Large intestine (tissue), 3 donors: ENCODE results near the gene AFF1. TPM values are rescaled to one million over a fixed set of nuclear protein-coding genes. Genes with fewer than 3 reads are reported as not detected.

Source experiments
- DNase-seq, 2 donors: peaks; one replicate each; pipeline versions ENCODE4 v3.0.0 to v3.0.0-alpha.2; 2013
- H3K27ac ChIP-seq: one replicate; pipeline ENCODE4 v1.5.1; 2013; ENCODE audit warnings: low read length
- H3K27me3 ChIP-seq: 2 replicates; pipeline ENCODE4 v1.6.1; 2013; ENCODE audit warnings: low read length; ENCODE audit not compliant: control insufficient read depth, insufficient read depth
- H3K36me3 ChIP-seq: 2 replicates; pipeline ENCODE4 v1.6.1; 2013; ENCODE audit warnings: low read length; ENCODE audit not compliant: control insufficient read depth, insufficient read depth
- H3K4me1 ChIP-seq: one replicate; pipeline ENCODE4 v1.6.1; 2013; ENCODE audit warnings: low read length; ENCODE audit not compliant: control insufficient read depth, insufficient read depth
- H3K4me3 ChIP-seq: one replicate; pipeline ENCODE4 v1.5.1; 2013; ENCODE audit warnings: low read length
- H3K9me3 ChIP-seq: one replicate; pipeline ENCODE4 v1.6.1; 2013; ENCODE audit warnings: mild to moderate bottlenecking, low read depth, low read length, moderate library complexity; ENCODE audit not compliant: control insufficient read depth
- WGBS: methylation state at CpG from one replicate; pipeline ENCODE4 v1.1.5; 2013; ENCODE audit warnings: low lambda C conversion rate; ENCODE audit not compliant: insufficient coverage; 5-methylcytosine and 5-hydroxymethylcytosine counted together
- polyA plus RNA-seq: library from polyadenylated mRNA; unstranded; fragments of 120-200 nt; gene quantifications from one replicate; pipeline ENCODE4 v1.2.1, GENCODE V29; 2013

Gene AFF1
- polyA plus RNA-seq, 1 donor, result 37.5 TPM

DNA sequence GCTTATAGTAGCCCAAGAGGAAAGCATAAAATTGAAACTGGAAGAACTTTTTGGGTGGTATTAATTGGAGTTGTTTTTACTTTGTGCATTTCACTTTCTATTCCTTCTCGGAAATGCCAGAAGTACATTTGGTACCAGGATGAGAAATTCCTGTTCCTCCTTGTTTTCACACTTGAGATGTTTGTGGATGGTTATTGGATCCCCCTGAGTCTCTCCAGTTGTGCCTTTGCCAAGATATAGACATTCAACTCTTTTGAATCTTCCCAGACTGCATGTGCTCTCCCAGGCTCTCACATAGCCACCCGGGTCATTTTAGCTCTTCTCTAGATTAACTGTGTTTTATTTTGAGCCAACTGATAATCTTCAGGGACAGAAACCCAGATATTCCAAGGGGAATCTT, 120.5 kb downstream of the AFF1 start:
- H3K27ac ChIP-seq, result no peak overlapping the region
- no peak for DNase-seq

DNA sequence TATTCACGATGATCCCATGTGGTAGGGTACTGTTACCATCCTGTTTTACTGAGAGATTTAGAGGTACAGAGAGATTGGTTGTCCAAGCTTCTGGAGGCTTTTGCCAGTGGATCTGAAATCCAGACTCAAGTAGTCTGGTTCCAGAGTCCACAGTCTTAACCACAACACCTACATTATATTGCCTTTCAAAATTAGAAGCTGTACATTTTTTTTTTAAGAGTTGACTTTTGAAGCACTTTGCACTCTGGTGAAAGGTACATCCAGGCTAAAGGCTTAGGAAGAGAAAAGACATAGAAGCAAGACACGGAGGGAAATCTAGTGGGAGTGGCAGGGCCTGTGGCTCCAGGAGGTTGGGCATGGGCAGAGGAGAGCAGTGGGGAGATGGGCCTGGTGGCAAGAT, 122.1 kb downstream of the AFF1 start:
- no peak overlapping the region for H3K4me3 ChIP-seq
- DNase-seq, result peak; percentile 72 to 89
- H3K9me3 ChIP-seq, result no peaks in the 10 kb centered on the region
- peak overlapping the region; percentile 76 for H3K27ac ChIP-seq
- H3K27me3 ChIP-seq, result no peaks in the 10 kb centered on the region
- peaks cover 32% of the 10 kb centered on the region for H3K4me1 ChIP-seq
- H3K36me3 ChIP-seq, result peaks cover 3% of the 10 kb centered on the region
- WGBS, result no CpG with 5 or more reads among the region's 2 CpGs

More for the DNA sequence above, 120.5 kb downstream of the AFF1 start:
- no CpG with 5 or more reads among the region's 2 CpGs for WGBS
- Histone ChIP-seq H3K27me3 (no peaks in the 10 kb centered on the region), H3K4me3 (no peak overlapping the region), H3K9me3 (no peaks in the 10 kb centered on the region), H3K4me1 (peaks cover 25% of the 10 kb centered on the region), H3K36me3 (peaks cover 9% of the 10 kb centered on the region)

DNA sequence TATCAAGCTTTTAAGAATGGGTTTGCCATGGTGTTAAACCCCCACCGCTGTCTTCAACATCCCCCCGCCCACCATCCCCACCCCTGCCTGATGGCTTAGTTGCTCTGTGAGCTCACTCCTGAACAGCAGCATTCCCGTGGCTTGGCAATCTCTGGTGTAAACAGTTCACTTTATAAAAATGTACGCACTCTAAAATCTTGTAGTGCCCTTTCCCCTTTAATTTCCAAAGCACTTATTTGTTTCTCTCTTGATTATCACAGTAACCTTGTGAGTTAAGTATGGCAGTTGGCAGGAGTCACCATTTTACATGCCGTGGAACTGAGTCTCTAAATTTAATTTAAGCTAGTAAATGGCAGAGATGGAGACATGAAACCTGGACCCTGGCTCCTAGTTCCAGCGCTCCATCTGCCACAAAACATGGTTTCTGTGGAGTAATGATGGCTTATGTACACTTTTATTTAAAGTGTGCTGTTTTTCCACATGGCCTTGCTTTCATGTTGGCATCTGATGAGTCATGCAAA, 123.1 kb downstream of the AFF1 start:
- Histone ChIP-seq H3K4me1 (peaks cover 32% of the 10 kb centered on the region), H3K27me3 (no peaks in the 10 kb centered on the region), H3K27ac (peak overlapping the region; percentile 76), H3K36me3 (peaks cover 3% of the 10 kb centered on the region), H3K4me3 (no peak overlapping the region), H3K9me3 (no peaks in the 10 kb centered on the region)
- no peak for DNase-seq
- no CpG with 5 or more reads among the region's 6 CpGs for WGBS

DNA sequence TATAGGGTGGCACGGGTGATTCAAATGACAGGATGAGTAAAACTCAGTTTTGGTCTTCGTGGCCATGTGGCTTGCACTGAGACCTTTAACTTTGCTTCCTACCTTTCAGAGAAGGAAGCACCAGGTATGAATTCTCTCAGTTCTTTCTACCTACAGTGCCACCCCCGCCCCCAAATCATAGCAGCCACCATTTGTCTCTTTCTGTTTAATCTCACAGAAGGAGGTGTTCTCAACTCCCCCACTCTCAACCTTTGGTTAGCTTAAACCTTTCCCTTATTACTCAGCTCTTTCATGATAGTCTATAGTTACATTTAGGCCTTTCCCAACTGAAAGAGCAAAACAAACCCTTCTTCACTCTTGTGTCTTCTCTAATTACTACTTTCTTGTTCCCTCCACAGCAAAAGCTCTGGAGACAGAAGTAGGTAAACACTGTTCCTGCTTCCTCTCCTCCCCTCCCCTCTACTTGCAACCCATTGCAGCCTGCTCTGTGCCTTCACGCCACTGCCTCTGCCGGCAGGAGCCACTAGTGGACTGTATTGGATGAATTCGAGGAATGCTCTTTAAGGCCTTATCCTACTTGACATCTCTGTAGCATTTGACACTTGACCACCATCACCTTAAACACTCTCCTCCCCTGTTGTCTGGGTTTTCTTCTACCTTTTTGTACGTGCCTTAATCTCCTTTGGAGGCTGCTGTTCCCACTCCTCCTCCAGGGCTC, 123.7 kb downstream of the AFF1 start:
- H3K4me3 ChIP-seq, result no peak overlapping the region
- peak overlapping the region; percentile 18 for H3K27ac ChIP-seq
- no peaks in the 10 kb centered on the region for H3K27me3 ChIP-seq
- no peaks in the 10 kb centered on the region for H3K9me3 ChIP-seq
- peaks cover 3% of the 10 kb centered on the region for H3K36me3 ChIP-seq
- 80% methylated on average over 1 of the region's 7 CpGs for WGBS
- H3K4me1 ChIP-seq, result peaks cover 32% of the 10 kb centered on the region
- DNase-seq, result no peak

DNA sequence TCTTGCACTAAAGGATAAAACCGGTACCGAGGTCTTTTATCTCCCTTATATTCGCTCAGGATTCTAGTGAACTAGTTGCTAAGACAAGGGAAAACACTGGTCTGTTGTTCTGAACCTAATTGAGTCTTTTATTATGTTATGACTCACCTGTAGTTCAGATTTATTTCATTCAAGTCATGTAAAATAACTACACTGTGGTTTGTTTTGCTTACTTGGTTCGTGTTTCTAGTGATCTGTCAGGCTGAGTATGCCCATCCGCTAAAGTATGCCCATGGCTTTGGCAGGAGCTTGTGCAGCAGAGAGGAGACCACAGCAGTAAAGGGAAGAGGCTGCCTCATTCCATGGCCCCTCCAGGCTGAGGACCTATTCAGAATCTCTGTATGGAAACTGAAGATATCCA, 126.1 kb downstream of the AFF1 start:
- Histone ChIP-seq H3K4me3 (no peak overlapping the region), H3K27me3 (no peaks in the 10 kb centered on the region), H3K36me3 (peaks cover 9% of the 10 kb centered on the region), H3K27ac (peak overlapping the region; percentile 20), H3K9me3 (no peaks in the 10 kb centered on the region), H3K4me1 (peaks cover 25% of the 10 kb centered on the region)
- no CpG with 5 or more reads among the region's 5 CpGs for WGBS
- DNase-seq, result peak in 1 of 2 donors; percentile 51

DNA sequence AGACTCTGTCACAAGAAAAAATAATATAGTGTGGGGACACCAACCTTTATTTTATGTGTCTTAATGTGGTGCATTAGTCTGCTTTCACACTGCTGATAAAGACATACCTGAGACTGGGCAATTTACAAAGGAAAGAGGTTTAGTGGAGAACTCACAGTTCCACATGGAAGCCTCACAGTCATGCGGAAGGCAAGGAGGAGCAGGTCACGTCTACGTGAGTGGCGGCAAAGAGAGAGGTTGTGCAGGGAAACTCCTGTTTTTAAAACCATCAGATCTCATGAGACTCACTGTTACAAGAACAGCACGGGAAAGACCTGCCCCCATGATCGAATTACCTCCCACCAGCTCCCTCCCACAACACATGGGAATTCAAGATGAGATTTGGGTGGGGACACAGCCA, 130.2 kb downstream of the AFF1 start:
- DNase-seq, result no peak
- H3K27ac ChIP-seq, result no peak overlapping the region
- peaks cover 6% of the 10 kb centered on the region for H3K4me1 ChIP-seq
- H3K4me3 ChIP-seq, result no peak overlapping the region
- H3K27me3 ChIP-seq, result no peaks in the 10 kb centered on the region
- no peaks in the 10 kb centered on the region for H3K9me3 ChIP-seq
- peaks cover 8% of the 10 kb centered on the region for H3K36me3 ChIP-seq
- WGBS, result no CpG with 5 or more reads among the region's 6 CpGs

DNA sequence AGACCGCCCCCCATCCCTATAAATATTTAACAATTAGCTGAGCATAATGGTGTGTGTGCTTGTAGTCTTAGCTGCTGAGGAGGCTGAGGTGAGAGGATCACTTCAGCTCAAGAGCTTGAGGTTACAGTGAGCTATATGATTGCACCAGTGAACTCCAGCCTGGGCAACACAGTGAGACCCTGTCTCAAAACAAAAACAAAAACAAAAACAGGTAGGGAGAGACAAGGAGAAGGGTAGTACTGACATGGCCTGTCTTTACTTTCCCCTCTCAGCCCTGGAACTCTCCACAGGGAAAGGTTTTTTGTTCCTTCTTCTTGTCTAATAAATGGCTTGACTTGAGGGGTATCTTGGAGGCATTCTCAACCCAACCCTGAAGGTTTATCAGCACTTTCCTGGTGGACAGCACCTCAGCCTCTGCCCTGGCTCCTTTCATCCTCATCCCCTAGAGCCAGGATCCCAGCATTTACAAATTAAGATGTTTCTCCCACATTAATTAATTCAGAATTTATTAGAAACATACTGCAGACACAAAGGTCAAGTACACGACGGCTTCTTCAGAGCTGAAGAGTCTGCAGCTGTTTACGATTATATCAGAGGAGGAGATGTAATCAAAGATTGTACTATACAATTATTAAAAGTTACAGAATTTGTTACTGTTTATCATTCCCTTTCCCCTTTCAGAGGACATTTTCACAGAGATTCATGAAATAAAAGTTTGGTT, 131.8 kb downstream of the AFF1 start:
- no peaks in the 10 kb centered on the region for H3K9me3 ChIP-seq
- 67% methylated on average over 3 of the region's 4 CpGs for WGBS
- no peak for DNase-seq
- H3K4me1 ChIP-seq, result peaks cover 6% of the 10 kb centered on the region
- peaks cover 8% of the 10 kb centered on the region for H3K36me3 ChIP-seq
- no peak overlapping the region for H3K27ac ChIP-seq
- H3K4me3 ChIP-seq, result no peak overlapping the region
- no peaks in the 10 kb centered on the region for H3K27me3 ChIP-seq

DNA sequence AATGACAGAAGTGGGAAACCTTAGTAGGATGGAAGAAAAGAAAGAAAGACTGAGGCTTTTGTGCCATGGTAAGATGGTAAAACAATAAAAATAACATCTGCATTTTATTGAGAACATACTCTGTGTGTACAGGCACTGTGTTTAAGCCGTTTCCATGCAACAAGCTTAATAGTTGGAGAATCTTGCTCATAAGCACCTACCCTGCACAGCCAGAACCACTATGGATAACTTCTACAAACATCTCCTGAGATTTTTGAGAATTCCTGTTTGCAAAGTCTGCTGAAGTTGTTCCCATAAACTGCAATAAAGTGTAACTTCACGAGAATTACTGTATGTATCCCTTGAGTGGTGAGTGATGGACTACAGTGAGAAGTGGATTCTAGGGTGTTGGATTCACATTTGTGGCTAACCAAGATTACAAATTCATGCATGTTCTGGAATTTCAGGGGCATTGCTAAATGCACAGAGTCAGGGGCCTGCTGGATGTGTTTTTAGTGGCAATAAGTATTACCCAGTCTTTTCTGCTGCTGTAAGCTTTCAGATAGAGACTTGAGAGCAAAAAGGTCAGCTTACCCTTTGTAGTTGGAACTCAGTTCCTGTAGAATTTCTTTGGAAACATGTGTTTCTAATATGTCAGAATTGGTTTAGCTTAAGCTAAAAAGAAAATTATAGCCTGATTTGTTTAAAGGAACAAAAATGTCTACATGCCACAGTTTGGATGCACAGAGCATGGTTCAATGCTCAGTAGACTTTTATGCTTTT, 132.5 kb downstream of the AFF1 start:
- Histone ChIP-seq H3K9me3 (no peaks in the 10 kb centered on the region), H3K4me3 (no peak overlapping the region), H3K27me3 (no peaks in the 10 kb centered on the region), H3K36me3 (peaks cover 8% of the 10 kb centered on the region), H3K4me1 (peaks cover 9% of the 10 kb centered on the region), H3K27ac (no peak overlapping the region)
- DNase-seq, result no peak
- no CpG with 5 or more reads among the region's 2 CpGs for whole genome bisulfite sequencing

DNA sequence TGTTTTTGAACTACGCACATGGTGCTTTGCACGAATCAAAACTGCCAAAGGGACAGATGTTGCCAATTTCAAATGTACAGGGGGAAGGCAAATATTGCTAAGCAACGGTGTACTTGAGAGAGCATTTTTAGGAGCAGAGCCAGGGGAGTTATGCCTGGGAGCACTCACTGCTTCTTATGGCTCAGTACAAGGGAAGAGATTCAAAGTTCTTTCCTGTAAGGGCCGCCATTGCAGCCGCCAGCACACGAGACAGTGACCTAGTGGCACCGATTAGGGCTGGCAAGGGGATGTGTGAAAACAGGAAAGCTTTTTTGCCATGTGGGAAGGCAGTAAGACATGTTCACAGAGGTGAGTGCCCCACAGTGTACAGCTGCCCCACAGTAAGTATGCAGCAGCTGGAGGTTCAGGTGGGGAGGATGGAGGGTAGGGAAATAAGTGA, 133.8 kb downstream of the AFF1 start:
- no CpG with 5 or more reads among the region's 7 CpGs for WGBS
- H3K4me3 ChIP-seq, result no peak overlapping the region
- H3K9me3 ChIP-seq, result no peaks in the 10 kb centered on the region
- peaks cover 20% of the 10 kb centered on the region for H3K4me1 ChIP-seq
- DNase-seq, result no peak
- H3K36me3 ChIP-seq, result peaks cover 7% of the 10 kb centered on the region
- no peak overlapping the region for H3K27ac ChIP-seq
- H3K27me3 ChIP-seq, result no peaks in the 10 kb centered on the region

DNA sequence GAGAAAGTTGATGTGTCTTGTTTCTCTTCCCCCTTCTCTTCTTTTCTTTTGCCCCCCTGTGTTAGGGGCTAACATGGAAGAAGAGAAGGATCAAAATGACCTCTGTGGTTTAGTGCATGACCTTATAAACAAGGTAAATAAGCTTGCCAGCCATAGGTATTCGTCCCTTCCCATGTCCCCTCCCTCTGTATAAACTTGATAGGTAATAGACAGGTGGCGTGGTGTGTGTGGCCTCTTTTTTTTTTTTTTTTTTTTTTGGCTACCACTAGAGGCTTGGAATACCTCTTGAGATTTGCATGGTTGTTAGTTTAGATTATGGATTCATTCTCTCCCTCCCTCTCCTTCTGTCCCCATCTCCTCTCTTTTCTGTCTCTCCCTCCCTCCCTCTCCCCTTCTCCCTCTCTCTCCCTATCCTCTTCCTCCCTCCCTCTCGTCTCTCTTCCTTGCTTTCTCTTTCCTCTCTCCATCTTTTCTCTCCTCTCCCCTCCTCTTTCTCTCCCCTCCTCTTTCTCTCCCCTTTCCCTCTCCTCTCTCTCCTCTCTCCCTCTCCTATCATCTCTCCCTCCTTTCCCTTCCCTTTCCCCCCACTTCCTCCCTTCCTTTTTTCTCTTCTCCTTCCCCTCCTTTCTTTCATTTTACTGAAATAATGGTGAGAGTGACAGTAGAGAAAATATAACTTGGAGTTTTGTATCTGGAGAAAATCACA, 134.4 kb downstream of the AFF1 start:
- Histone ChIP-seq H3K27me3 (no peaks in the 10 kb centered on the region), H3K4me3 (no peak overlapping the region), H3K9me3 (no peaks in the 10 kb centered on the region), H3K27ac (no peak overlapping the region), H3K4me1 (peaks cover 26% of the 10 kb centered on the region), H3K36me3 (peaks cover 5% of the 10 kb centered on the region)
- WGBS, result 92% methylated on average over 1 of the region's 3 CpGs
- no peak for DNase-seq
